BLaER1 treated with 17β-estradiol and CSF1 and Interleukin-3, amounts not matched to agents 10 nM and 100 nM (cell line): ENCODE results near the gene HDAC10.

Experiments
- H3K27ac ChIP-seq, 11 experiments: shearing (Covaris generic); formaldehyde crosslinking; 2 replicates each; pipeline ENCODE4 v1.8.1; 2022
- H3K27me3 ChIP-seq, 11 experiments: shearing (Covaris generic); formaldehyde crosslinking; 2 replicates each; pipeline ENCODE4 v1.8.1; 2022
- H3K36me3 ChIP-seq, 11 experiments: shearing (Covaris generic); formaldehyde crosslinking; 2 replicates each; pipeline ENCODE4 v1.8.1; 2022
- H3K4me1 ChIP-seq, 10 experiments: shearing (Covaris generic); formaldehyde crosslinking; 2 replicates each; pipeline ENCODE4 v1.8.1; 2022
- H3K4me2 ChIP-seq, 11 experiments: shearing (Covaris generic); formaldehyde crosslinking; 2 replicates each; pipeline ENCODE4 v1.8.1; 2022
- H3K4me3 ChIP-seq, 10 experiments: shearing (Covaris generic); formaldehyde crosslinking; 2 replicates each; pipeline ENCODE4 v1.8.1; 2022
- H3K9ac ChIP-seq, 11 experiments: shearing (Covaris generic); formaldehyde crosslinking; 2 replicates each; pipeline ENCODE4 v1.8.1; 2022
- H3K9me3 ChIP-seq, 11 experiments: shearing (Covaris generic); formaldehyde crosslinking; replicated peaks in 1 of 11; 2 replicates each; pipeline ENCODE4 v1.8.1; 2022
- H4K20me1 ChIP-seq, 11 experiments: shearing (Covaris generic); formaldehyde crosslinking; 2 replicates each; pipeline ENCODE4 v1.8.1; 2022
- Cebpa-rat ChIP-seq, 11 experiments: shearing (Covaris generic); IDR thresholded peaks; 2 replicates each; pipeline ENCODE4 v1.8.1; 2022

Gene HDAC10

GRCh38 chr22:50201191-50202129, 49.6 kb downstream of the HDAC10 start:
- Histone ChIP-seq H3K9ac (peak overlapping the region; percentile 87 to 95 (median 94)), H3K27ac (peak overlapping the region; percentile 71 to 92 (median 88)), H3K27me3 (peaks cover 0 to 7% (median 0%) of the 10 kb centered on the region in 11 experiments; a peak in 6 of 22 replicates), H3K4me2 (peak overlapping the region; percentile 90 to 100 (median 99)), H3K4me1 (peaks cover 47 to 89% (median 80%) of the 10 kb centered on the region in 10 experiments), H3K36me3 (peaks cover 34 to 67% (median 49%) of the 10 kb centered on the region in 11 experiments), H3K4me3 (peak overlapping the region; percentile 92 to 99 (median 95)), H3K9me3 (peaks cover 0 to 7% (median 0%) of the 10 kb centered on the region in 11 experiments; a peak in 5 of 22 replicates), H4K20me1 (peaks cover 67 to 94% (median 83%) of the 10 kb centered on the region in 11 experiments; a peak in 21 of 22 replicates)
- TF ChIP-seq Cebpa-rat (IDR thresholded peaks at IDR 0.05): no peak

DNA sequence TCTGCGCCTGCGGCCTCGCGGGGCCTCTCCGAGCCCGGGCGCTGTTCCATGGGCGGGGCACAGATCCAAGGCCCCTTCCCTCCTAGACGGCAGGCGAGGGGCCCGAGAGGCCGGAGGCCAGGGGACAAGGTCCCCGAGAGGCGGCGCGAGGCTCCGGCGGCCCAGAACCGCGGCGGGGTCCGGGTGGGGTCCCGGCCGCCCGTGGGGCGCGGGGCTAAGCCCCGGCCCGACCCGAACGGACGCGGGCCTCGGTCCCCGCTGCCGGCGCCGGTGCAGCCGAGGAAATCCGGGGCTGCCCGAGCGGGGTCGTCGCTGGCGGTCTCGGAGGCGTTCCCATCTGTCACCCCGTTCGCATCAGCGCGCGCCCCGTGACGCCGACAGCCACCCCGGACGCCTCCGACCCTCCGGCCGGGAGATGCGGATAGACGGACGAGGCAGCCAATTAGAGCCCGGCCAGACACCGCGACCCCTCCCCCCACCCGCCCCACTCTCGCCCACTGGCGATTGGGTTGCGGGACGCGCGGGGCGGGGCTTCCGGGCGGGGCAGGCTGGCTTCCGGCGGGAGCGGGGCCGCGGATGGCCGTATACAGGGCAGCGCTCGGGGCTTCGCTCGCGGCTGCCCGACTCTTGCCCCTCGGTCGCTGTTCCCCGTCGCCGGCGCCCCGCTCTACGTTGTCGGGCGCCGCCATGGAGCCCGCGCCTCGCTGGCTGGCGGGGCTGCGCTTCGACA, 50.4 kb downstream of the HDAC10 start, which contains the start of gene SELENOO:
SELENOO (plus strand) TSS at position 551 of the 730 bp plus-strand sequence; CDS start at position 577, 26 bp downstream.
- Histone ChIP-seq H3K4me3 (peak within 1 kb of the TSS; percentile 92 to 99 (median 95)), H3K4me2 (peak within 1 kb of the TSS; percentile 96 to 100 (median 99)), H3K27ac (peak within 1 kb of the TSS; percentile 71 to 92 (median 88)), H3K9me3 (peaks cover 0 to 7% (median 0%) of the 10 kb centered on the region in 11 experiments; a peak in 5 of 22 replicates), H3K27me3 (peaks cover 0 to 14% (median 0%) of the 10 kb centered on the region in 11 experiments; a peak in 6 of 22 replicates), H3K4me1 (peaks cover 45 to 89% (median 80%) of the 10 kb centered on the region in 10 experiments), H3K36me3 (peaks cover 34 to 66% (median 49%) of the 10 kb centered on the region in 11 experiments), H3K9ac (peak within 1 kb of the TSS; percentile 87 to 95 (median 94)), H4K20me1 (peaks cover 65 to 94% (median 83%) of the 10 kb centered on the region in 11 experiments; a peak in 21 of 22 replicates)
- TF ChIP-seq Cebpa-rat (IDR thresholded peaks at IDR 0.05): no peak

GRCh38 chr22:50199829-50200460, 51.1 kb downstream of the HDAC10 start:
- peak overlapping the region; percentile 92 to 99 (median 95) for H3K4me3 ChIP-seq
- peaks cover 61 to 94% (median 83%) of the 10 kb centered on the region in 11 experiments; a peak in 21 of 22 replicates for H4K20me1 ChIP-seq
- H3K4me2 ChIP-seq: peak overlapping the region; percentile 95 to 100 (median 98)
- H3K36me3 ChIP-seq: peaks cover 36 to 66% (median 50%) of the 10 kb centered on the region in 11 experiments
- peak overlapping the region; percentile 79 to 95 (median 94) for H3K9ac ChIP-seq
- TF ChIP-seq Cebpa-rat (IDR thresholded peaks at IDR 0.05): no peak
- H3K9me3 ChIP-seq: peaks cover 0 to 7% (median 0%) of the 10 kb centered on the region in 11 experiments; a peak in 5 of 22 replicates
- peaks cover 45 to 89% (median 80%) of the 10 kb centered on the region in 10 experiments for H3K4me1 ChIP-seq
- peak overlapping the region; percentile 58 to 92 (median 82) for H3K27ac ChIP-seq
- H3K27me3 ChIP-seq: peaks cover 0 to 15% (median 0%) of the 10 kb centered on the region in 11 experiments; a peak in 6 of 22 replicates

DNA sequence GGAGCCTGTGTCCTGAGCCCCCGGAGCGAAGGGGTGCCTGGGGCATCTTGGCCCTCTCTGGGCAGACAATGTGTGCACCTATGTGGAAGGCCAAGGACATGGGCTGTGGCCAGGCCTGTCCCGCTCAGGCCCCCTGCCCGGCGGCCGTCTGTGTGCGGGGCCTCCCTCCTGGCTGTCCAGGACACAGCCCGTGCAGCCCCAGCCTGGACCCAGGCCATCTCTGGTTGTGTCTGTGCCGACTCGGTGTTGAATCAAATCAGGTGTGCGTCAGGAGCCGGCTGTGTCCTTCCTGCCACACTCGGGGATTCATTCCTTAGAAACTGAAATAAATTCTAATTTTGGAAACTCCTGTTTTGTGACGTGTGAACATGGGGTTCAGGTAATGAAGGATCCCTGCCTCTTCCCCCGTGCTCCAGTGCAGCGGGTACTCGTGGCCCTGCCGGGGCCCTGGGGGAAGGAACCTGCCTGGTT, 51.8 kb downstream of the HDAC10 start:
- Histone ChIP-seq H3K9ac (peak overlapping the region in 7 of 11 experiments; percentile 79 to 95 (median 94); a peak in 14 of 22 replicates), H3K4me3 (peak overlapping the region in 8 of 10 experiments; percentile 92 to 97 (median 95); a peak in 11 of 20 replicates), H3K27ac (peak overlapping the region in 4 of 11 experiments; percentile 82 to 92 (median 86); a peak in 6 of 22 replicates)

GRCh38 chr22:50198624-50199017, 52.4 kb downstream of the HDAC10 start:
- peaks cover 41 to 67% (median 56%) of the 10 kb centered on the region in 11 experiments for H3K36me3 ChIP-seq
- H3K9me3 ChIP-seq: peaks cover 0 to 7% (median 0%) of the 10 kb centered on the region in 11 experiments; a peak in 5 of 22 replicates
- peaks cover 0 to 27% (median 0%) of the 10 kb centered on the region in 11 experiments; a peak in 6 of 22 replicates for H3K27me3 ChIP-seq
- H3K27ac ChIP-seq: peak overlapping the region in 3 of 11 experiments; percentile 43 to 92 (median 90); a peak in 6 of 22 replicates
- peak overlapping the region in 4 of 11 experiments; percentile 94 to 95 (median 94); a peak in 8 of 22 replicates for H3K9ac ChIP-seq
- H4K20me1 ChIP-seq: peaks cover 55 to 94% (median 86%) of the 10 kb centered on the region in 11 experiments; a peak in 21 of 22 replicates
- TF ChIP-seq Cebpa-rat (IDR thresholded peaks at IDR 0.05): no peak
- H3K4me2 ChIP-seq: peak overlapping the region in 9 of 11 experiments; percentile 95 to 100 (median 99); a peak in 17 of 22 replicates
- peaks cover 45 to 89% (median 80%) of the 10 kb centered on the region in 10 experiments for H3K4me1 ChIP-seq
- peak overlapping the region in 1 of 10 experiments; percentile 26; a peak in 2 of 20 replicates for H3K4me3 ChIP-seq

More for the DNA sequence above, 51.8 kb downstream of the HDAC10 start:
- H3K4me1 ChIP-seq: peaks cover 45 to 89% (median 80%) of the 10 kb centered on the region in 10 experiments
- peaks cover 0 to 22% (median 0%) of the 10 kb centered on the region in 11 experiments; a peak in 6 of 22 replicates for H3K27me3 ChIP-seq
- H3K36me3 ChIP-seq: peaks cover 38 to 66% (median 54%) of the 10 kb centered on the region in 11 experiments
- H3K9me3 ChIP-seq: peaks cover 0 to 7% (median 0%) of the 10 kb centered on the region in 11 experiments; a peak in 5 of 22 replicates
- peak overlapping the region; percentile 95 to 100 (median 98) for H3K4me2 ChIP-seq
- no peak for TF ChIP-seq Cebpa-rat (IDR thresholded peaks at IDR 0.05)
- H4K20me1 ChIP-seq: peaks cover 56 to 94% (median 83%) of the 10 kb centered on the region in 11 experiments; a peak in 21 of 22 replicates

- Histone ChIP-seq H4K20me1 (peaks cover 49 to 95% (median 86%) of the 10 kb centered on the region in 11 experiments; a peak in 21 of 22 replicates), H3K4me1 (peaks cover 48 to 89% (median 83%) of the 10 kb centered on the region in 10 experiments), H3K4me3 (peak overlapping the region in 1 of 10 experiments; percentile 26; a peak in 2 of 20 replicates), H3K27ac (peak overlapping the region in 2 of 11 experiments; percentile 43 to 90; a peak in 2 of 22 replicates), H3K27me3 (peaks cover 0 to 32% (median 0%) of the 10 kb centered on the region in 11 experiments; a peak in 6 of 22 replicates), H3K36me3 (peaks cover 41 to 67% (median 56%) of the 10 kb centered on the region in 11 experiments), H3K9ac (peak overlapping the region in 4 of 11 experiments; percentile 94 to 95 (median 94); a peak in 6 of 22 replicates), H3K4me2 (peak overlapping the region in 9 of 11 experiments; percentile 95 to 100 (median 99); a peak in 15 of 22 replicates), H3K9me3 (peaks cover 0 to 2% (median 0%) of the 10 kb centered on the region in 11 experiments; a peak in 3 of 22 replicates)
- no peak for TF ChIP-seq Cebpa-rat (IDR thresholded peaks at IDR 0.05)
Measured at GRCh38 chr22:50197856-50198623, 53.0 kb downstream of the HDAC10 start.
